ENCODE results near the gene GPR137.

- TF ChIP-seq POLR2AphosphoS5 (IDR thresholded peaks at IDR 0.05; ENCODE audit: borderline replicate concordance, low read depth, low read length) (no peak), EZH2 (IDR thresholded peaks at IDR 0.05) (no peak)
Measured at GRCh38 chr11:64288353-64288750, 2.7 kb downstream of the GPR137 start.

Measured in SK-N-MC (cell line).